ENCODE data around the gene MTUS2.

The MTUS2 gene

GRCh38 chr13:29435125-29435911, 615.2 kb downstream of the MTUS2 start:
- DNase-seq (ENCODE audit: insufficient read length, low spot score) (peak; percentile 5), FAIRE-seq (no peak)

DNA sequence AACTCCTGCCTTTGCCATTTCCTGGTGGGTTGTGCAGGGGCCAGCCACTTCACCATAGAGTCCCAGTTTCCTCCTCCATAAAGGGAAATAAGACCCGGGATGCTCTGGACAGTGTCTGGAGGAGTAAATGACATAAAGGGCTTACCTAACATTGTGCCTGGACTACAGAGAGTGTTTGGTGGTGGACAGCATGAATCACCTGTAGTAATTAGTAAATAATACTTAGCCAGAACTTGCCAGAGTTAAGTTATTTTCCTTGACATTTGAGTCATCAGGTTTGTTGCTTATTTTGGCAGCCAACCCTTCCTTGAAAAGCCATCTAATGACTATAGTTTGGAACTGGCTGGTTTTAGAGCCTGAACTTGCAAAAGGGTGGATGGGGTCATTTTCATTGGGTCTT, 616.2 kb downstream of the MTUS2 start:
- FAIRE-seq (no peak), DNase-seq (ENCODE audit: insufficient read length, low spot score) (no peak)

DNA sequence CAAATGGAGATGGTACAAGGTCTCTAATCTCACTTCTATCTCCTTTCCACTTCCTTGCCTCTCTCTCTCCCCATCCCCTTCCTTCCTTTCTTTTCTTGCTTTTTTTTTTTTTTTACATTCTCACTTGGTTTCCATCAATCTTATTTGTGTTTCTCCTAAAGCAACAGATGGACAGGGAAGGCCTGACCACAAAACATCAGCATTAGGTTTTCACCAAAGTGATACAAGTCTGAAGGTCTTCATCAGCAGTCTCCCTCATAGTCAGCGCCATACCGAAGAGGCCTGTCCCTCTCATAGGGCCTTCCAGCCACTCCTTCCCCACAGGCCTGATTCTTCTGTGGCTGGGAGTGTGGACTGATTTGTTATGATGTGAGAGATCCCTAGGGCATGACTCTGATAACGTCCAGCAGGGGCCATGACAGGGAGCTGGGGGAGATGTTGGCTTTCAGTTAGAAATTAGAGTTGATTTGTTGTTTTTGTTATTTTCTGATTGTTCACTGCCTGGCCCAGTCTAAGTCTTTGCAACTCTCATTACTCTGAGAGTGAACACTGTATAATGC, 616.7 kb downstream of the MTUS2 start:
- FAIRE-seq (no peak), DNase-seq (ENCODE audit: insufficient read length, low spot score) (no peak)

GRCh38 chr13:29438769-29439168, 618.6 kb downstream of the MTUS2 start:
- no peak for DNase-seq (ENCODE audit: insufficient read length, low spot score)
- FAIRE-seq = no peak

DNA sequence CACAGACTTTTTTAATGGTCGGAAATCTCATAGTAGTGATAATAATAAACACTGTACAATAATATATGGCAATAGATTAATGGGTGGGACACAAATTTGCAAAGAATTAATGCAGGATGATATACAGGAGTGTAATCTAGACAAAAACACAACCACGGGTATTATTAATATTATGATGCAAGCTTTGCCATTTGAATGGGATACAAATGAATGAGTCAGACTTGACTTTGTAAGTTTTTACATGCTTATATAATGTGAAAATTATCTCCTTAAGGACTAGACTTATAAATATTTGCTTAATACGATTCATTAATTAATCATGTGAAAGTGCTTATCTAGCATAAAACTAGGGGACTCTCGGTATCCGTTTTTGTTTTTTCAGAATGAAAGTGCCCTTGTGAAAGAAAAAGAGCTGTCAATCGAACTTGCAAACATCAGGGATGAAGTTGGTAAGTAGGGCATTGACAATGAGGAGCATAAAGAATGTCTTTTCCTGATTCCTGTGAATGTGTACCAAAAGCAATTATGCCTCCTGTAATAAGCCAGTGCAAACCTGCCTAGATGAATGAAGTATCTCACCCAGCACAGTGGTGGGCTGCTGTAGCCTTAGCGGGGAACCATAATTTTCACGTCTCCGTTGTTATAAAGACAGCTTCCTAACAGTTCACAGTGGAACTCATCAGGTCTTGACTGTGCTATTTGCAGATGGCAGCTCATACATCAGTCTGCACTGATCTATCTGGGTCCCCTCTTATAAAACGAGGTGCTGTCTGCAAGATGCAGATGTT, 619.7 kb downstream of the MTUS2 start:
- DNase-seq (ENCODE audit: insufficient read length, low spot score) (no peak), FAIRE-seq (no peak)

- no peak for FAIRE-seq
- no peak for DNase-seq (ENCODE audit: insufficient read length, low spot score)
These were observed 621.2 kb downstream of the MTUS2 start for GRCh38 chr13:29441306-29441705.

- FAIRE-seq (no peak), DNase-seq (ENCODE audit: insufficient read length, low spot score) (no peak)
These were observed 625.9 kb downstream of the MTUS2 start for GRCh38 chr13:29446016-29446415.

GRCh38 chr13:29448174-29448573, 628.0 kb downstream of the MTUS2 start:
- DNase-seq (ENCODE audit: insufficient read length, low spot score) (no peak), FAIRE-seq (no peak)

DNA sequence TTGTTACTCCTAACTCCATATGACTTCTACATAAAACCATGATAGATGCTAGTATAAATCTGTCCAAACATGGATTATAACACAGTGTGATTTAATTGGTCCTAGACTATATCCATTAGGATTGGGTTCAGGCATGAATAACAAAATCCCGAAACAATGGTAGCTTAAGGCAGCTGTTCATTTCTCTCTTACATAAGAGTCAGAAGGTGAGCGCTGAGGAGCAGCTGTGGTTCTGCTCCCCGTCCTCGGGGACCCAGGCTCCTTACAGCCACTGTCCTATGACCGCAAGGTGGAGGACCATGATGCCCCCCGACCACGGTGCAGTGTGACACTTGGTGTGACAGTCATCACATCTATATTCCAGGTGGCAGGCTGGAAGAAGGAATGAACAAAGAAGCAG, 629.6 kb downstream of the MTUS2 start:
- FAIRE-seq (no peak), DNase-seq (ENCODE audit: insufficient read length, low spot score) (no peak)

DNA sequence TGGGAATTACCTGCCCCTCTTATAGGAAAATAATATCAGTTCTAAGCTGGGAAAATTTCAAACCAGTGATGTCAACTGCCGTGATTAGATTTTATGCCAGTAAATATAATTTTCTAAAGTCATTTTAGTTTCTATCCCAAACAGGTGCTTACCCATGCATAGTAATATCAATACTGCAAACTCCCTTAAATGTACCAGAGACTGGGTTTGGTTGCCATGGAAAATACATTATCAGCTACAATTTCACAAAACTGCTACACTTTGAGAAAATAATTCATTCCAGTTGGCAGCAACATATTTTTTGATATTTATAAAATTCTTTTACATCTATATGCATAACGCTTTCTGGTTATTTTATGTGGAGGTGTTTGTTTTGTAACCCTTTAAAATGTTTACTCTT, 631.8 kb downstream of the MTUS2 start:
- DNase-seq (ENCODE audit: insufficient read length, low spot score) = no peak
- no peak for FAIRE-seq

GRCh38 chr13:29452773-29453616, 632.9 kb downstream of the MTUS2 start:
- FAIRE-seq = no peak
- DNase-seq (ENCODE audit: insufficient read length, low spot score) = no peak

GRCh38 chr13:29453617-29454011, 633.5 kb downstream of the MTUS2 start:
- DNase-seq (ENCODE audit: insufficient read length, low spot score) = no peak
- no peak for FAIRE-seq

GRCh38 chr13:29454931-29455481, 634.9 kb downstream of the MTUS2 start:
- no peak for FAIRE-seq
- DNase-seq (ENCODE audit: insufficient read length, low spot score) = no peak

DNA sequence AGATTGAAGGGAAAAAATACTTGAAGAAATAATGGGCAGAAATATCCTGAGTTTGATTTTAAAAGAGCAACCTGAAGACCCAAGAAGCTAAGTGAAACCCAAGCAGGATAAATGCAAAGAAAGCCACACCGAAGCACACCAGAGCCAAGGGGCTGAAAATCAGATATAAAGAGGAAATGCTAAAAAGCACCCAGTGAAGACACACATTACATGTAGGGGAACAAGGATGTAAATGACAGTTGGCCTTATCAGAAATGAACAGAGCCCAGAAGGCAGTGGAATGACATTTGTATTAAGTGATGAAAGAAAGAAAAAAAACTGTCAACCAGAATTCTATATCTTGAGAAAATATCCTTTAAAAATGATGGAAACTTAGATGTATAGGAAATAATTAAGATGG, 636.3 kb downstream of the MTUS2 start:
- FAIRE-seq (no peak), DNase-seq (ENCODE audit: insufficient read length, low spot score) (no peak)

DNA sequence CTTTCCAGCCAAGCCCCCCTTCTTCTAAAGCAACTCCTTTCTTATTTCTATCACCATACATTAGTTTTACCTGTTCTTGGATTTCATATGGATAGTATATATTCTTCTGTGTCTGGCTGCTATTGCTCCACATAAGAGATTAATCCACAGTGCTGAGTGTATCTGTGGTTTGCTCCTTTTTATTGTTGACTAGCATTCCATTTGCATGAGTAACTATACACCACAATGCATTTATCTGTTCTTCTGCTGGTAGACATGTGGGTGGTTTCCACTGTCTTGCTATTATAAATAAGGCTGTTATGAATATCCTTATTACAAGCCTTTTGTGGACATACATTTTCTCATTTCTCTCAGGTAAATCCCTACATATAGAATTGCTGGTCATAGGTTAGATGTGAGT, 637.2 kb downstream of the MTUS2 start:
- FAIRE-seq (no peak), DNase-seq (ENCODE audit: insufficient read length, low spot score) (peak; percentile 72)

DNA sequence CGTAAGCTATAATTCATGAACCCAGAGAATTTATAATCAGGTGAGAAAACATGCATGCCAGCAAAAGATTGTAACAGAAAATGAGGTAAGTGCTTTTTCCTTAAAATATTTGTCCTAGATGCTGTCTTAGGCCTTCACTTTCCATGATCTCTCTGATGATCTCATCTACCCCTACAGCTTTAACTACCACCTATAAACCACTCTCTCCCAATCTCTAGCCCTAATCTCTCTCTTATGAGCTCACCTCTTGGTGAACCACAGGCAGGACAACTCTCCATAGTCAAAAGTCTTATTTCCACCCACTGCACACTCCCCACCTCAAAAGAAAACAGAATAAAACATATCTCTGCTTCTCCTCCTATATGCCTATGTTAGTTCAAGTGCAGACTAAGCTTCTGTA, 638.3 kb downstream of the MTUS2 start:
- FAIRE-seq (no peak), DNase-seq (ENCODE audit: insufficient read length, low spot score) (no peak)

DNA sequence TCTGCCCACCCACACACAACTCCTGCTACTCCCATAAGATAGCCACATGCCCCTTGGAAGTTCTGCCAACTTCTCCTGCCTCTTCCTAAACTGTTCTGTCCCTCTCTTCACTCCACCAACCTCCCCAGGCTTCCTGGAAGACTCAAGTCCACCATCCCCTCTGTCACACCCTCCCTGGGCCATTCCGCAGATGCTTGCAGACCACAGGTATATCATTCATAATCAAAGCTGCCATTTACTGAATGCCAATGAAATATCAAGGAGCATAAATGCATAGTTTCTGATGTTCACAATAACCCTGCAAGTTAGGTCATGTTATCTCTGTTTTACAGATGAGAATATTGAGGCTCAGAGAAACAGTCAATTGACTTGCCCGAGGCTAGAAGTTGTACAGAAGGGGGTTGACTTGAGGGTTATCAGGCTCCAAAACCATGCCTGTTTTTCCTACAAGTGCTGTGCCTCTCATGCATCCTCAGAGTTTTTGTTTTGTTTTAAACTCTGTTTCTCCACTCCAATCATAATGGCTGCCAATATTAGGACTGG, 639.7 kb downstream of the MTUS2 start:
- FAIRE-seq (no peak), DNase-seq (ENCODE audit: insufficient read length, low spot score) (no peak)

- DNase-seq (ENCODE audit: insufficient read length, low spot score) (no peak), FAIRE-seq (no peak)
These were observed 644.1 kb downstream of the MTUS2 start for GRCh38 chr13:29464105-29464679.

DNA sequence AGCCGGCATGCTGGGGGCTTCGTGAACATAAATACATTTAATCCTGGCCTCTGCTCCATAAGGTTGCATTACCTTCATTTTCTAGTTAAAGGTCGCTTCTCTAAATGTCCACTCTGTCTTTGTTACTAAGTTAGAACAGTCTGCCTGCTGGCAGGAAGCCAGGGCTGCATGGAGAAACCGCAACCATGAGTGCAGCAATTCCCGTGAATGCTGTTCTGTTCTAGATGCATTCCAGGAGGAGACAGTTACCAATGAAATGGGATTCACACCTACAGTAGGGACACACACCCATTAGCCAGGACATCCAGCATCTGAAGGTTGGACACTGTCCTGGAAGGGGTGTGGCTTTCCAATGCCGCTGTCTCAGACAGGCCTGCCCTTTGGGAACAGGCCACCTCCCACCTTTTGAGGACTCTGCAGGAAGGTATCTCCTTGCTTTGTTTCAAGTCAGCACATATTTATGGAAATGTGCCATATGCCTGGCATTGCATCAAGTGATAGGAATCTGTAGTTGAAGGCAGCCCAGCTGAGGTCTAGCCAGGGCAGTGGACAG, 645.7 kb downstream of the MTUS2 start:
- FAIRE-seq (no peak), DNase-seq (ENCODE audit: insufficient read length, low spot score) (peak; percentile 14)

DNA sequence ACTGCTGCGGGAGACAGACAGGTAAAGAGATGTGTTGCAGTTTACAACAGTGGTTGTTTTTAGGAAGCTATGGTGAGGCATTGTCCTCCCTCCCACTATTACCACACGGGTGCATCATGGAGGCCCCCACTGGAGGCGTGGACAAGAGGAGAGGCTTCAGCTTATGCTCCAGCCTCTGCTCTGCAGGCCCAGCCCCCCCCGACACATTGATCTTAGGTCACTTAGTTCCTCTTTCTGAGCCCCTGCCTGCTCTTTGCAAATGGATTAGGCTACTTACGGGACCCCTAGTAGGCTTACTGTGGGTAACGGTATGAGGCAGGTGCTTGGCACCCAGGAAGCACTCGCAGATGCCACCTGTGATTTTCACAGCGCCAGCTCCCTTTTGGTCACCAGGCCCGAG, 651.4 kb downstream of the MTUS2 start:
- no peak for FAIRE-seq
- DNase-seq (ENCODE audit: insufficient read length, low spot score) = no peak
